PC-9 (cell line): ENCODE measurements around the gene RUNX3.

Experiments
- EZH2 ChIP-seq: fragments of 200-600 bp; sonication (generic); IDR thresholded peaks from 2 replicates; pipeline ENCODE4 v1.8.0; 2017; ENCODE audit warnings: antibody characterized with exemption, low read depth
- TF ChIP-seq, protein P1 (sequence below): fragments of 200-600 bp; sonication (generic); conservative IDR thresholded peaks from 2 replicates; pipeline ENCODE4 v1.6.1; 2017; ENCODE audit warnings: mixed run types, antibody characterized with exemption, mild to moderate bottlenecking, moderate library complexity

DNA sequence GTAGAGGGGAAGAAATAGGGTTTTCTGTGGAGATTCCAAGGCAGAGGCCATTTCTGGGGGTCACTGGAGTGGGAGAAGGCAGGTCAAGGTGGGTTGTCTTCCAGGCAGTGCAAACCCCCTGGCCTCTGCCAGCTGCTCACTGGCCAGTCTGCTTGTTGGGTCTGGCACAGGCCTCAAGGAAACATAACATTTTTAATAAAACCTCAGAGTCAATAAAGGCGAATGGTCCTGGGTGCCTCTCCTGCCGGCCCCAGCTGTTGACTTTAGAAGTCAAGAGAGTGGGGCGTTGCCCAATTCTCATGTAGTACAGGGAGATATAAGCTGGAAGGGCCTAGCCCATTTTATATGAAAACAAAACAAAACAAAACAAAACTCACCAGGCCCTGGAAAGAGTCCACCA is 36.6 kb downstream of the RUNX3 start:
- TF ChIP-seq, protein P1, sequence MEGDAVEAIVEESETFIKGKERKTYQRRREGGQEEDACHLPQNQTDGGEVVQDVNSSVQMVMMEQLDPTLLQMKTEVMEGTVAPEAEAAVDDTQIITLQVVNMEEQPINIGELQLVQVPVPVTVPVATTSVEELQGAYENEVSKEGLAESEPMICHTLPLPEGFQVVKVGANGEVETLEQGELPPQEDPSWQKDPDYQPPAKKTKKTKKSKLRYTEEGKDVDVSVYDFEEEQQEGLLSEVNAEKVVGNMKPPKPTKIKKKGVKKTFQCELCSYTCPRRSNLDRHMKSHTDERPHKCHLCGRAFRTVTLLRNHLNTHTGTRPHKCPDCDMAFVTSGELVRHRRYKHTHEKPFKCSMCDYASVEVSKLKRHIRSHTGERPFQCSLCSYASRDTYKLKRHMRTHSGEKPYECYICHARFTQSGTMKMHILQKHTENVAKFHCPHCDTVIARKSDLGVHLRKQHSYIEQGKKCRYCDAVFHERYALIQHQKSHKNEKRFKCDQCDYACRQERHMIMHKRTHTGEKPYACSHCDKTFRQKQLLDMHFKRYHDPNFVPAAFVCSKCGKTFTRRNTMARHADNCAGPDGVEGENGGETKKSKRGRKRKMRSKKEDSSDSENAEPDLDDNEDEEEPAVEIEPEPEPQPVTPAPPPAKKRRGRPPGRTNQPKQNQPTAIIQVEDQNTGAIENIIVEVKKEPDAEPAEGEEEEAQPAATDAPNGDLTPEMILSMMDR = no peak
- TF ChIP-seq EZH2 = no peak
